H9 (cell line): ENCODE measurements around the gene EPB41L2. TPM values are rescaled to one million over a fixed set of nuclear protein-coding genes. Genes with fewer than 3 reads are reported as not detected.

Experiments used
- DNase-seq: peaks from one replicate; pipeline ENCODE4 v3.0.0-alpha.2; 2017
- H2AFZ ChIP-seq: one replicate; pipeline ENCODE4 v1.6.1; 2013; ENCODE audit warnings: mild to moderate bottlenecking, low read length, control low read depth, moderate library complexity
- H2AK5ac ChIP-seq: 2 replicates; pipeline ENCODE4 v1.6.1; 2013; ENCODE audit warnings: low read length, control low read depth, mixed read lengths; ENCODE audit not compliant: insufficient read length
- H2BK120ac ChIP-seq: one replicate; pipeline ENCODE4 v1.6.1; 2013; ENCODE audit warnings: low read depth, mild to moderate bottlenecking, low read length, control low read depth, inconsistent platforms; ENCODE audit not compliant: poor library complexity, severe bottlenecking
- H2BK12ac ChIP-seq: 2 replicates; pipeline ENCODE4 v1.6.1; 2013; ENCODE audit warnings: low read length, control low read depth, mixed read lengths, low read depth; ENCODE audit not compliant: insufficient read length
- H2BK15ac ChIP-seq: 2 replicates; pipeline ENCODE4 v1.6.1; 2013; ENCODE audit warnings: low read depth, low read length, control low read depth
- H2BK20ac ChIP-seq: one replicate; pipeline ENCODE4 v1.6.1; 2013; ENCODE audit warnings: low read depth, mild to moderate bottlenecking, low read length, control low read depth, inconsistent platforms; ENCODE audit not compliant: poor library complexity, severe bottlenecking
- H2BK5ac ChIP-seq: 2 replicates; pipeline ENCODE4 v1.6.1; 2013; ENCODE audit warnings: low read length, control low read depth, mixed read lengths; ENCODE audit not compliant: insufficient read length
- H3K14ac ChIP-seq: 2 replicates; pipeline ENCODE4 v1.6.1; 2013; ENCODE audit warnings: low read length, control low read depth; ENCODE audit not compliant: insufficient read depth
- H3K18ac ChIP-seq: 2 replicates; pipeline ENCODE4 v1.6.1; 2013; ENCODE audit warnings: low read depth, mild to moderate bottlenecking, mixed read lengths, low read length, control low read depth; ENCODE audit not compliant: insufficient read length
- H3K23ac ChIP-seq: 2 replicates; pipeline ENCODE4 v1.6.1; 2013; ENCODE audit warnings: low read length, control low read depth, mixed read lengths, low read depth; ENCODE audit not compliant: insufficient read length
- H3K23me2 ChIP-seq: 2 replicates; pipeline ENCODE4 v1.6.1; 2013; ENCODE audit warnings: low read depth, mild to moderate bottlenecking, mixed read lengths, low read length, control low read depth; ENCODE audit not compliant: insufficient read length, poor library complexity, severe bottlenecking
- H3K27ac ChIP-seq: 2 replicates; pipeline ENCODE4 v1.5.1; 2013; ENCODE audit warnings: low read length, control low read depth, mixed read lengths, low read depth; ENCODE audit not compliant: insufficient read length
- H3K27me3 ChIP-seq: 2 replicates; pipeline ENCODE4 v1.6.1; 2013; ENCODE audit warnings: low read length, control low read depth, inconsistent platforms; ENCODE audit not compliant: insufficient read depth
- H3K4ac ChIP-seq: 2 replicates; pipeline ENCODE4 v1.6.1; 2013; ENCODE audit warnings: low read depth, mild to moderate bottlenecking, control low read depth, inconsistent platforms, low read length, moderate library complexity
- H3K4me1 ChIP-seq: 2 replicates; pipeline ENCODE4 v1.6.1; 2013; ENCODE audit warnings: low read length, control low read depth, inconsistent platforms; ENCODE audit not compliant: insufficient read depth
- H3K4me2 ChIP-seq: 2 replicates; pipeline ENCODE4 v1.6.1; 2013; ENCODE audit warnings: low read length, control low read depth, mixed read lengths; ENCODE audit not compliant: insufficient read length, insufficient read depth
- H3K56ac ChIP-seq: 2 replicates; pipeline ENCODE4 v1.6.1; 2013; ENCODE audit warnings: low read depth, mild to moderate bottlenecking, mixed read lengths, low read length, control low read depth; ENCODE audit not compliant: insufficient read length
- H3K79me1 ChIP-seq: 2 replicates; pipeline ENCODE4 v1.6.1; 2013; ENCODE audit warnings: low read depth, mild to moderate bottlenecking, moderate library complexity, low read length, control low read depth, inconsistent platforms; ENCODE audit not compliant: insufficient read depth, poor library complexity, severe bottlenecking
- H3K79me2 ChIP-seq: 2 replicates; pipeline ENCODE4 v1.6.1; 2013; ENCODE audit warnings: low read length, control low read depth, inconsistent platforms; ENCODE audit not compliant: insufficient read depth
- H3K9ac ChIP-seq: 2 replicates; pipeline ENCODE4 v1.6.1; 2013; ENCODE audit warnings: low read length, control low read depth, mixed read lengths; ENCODE audit not compliant: insufficient read length; ENCODE audit errors: extremely low read depth
- H3K9me3 ChIP-seq: one replicate; pipeline ENCODE4 v1.6.1; 2013; ENCODE audit warnings: low read depth, low read length, inconsistent platforms; ENCODE audit not compliant: control insufficient read depth
- H3T11ph ChIP-seq: one replicate; pipeline ENCODE4 v1.6.1; 2013; ENCODE audit warnings: mild to moderate bottlenecking, low read length, control low read depth, inconsistent platforms
- H4K20me1 ChIP-seq: one replicate; pipeline ENCODE4 v1.6.1; 2013; ENCODE audit not compliant: control insufficient read depth, insufficient read length, insufficient read depth
- H4K5ac ChIP-seq: 2 replicates; pipeline ENCODE4 v1.6.1; 2013; ENCODE audit warnings: low read depth, mild to moderate bottlenecking, mixed read lengths, low read length, control low read depth; ENCODE audit not compliant: insufficient read length
- H4K8ac ChIP-seq: replicated peaks from 2 replicates; pipeline ENCODE4 v1.6.1; 2013; ENCODE audit warnings: low read length, control low read depth, mixed read lengths, low read depth; ENCODE audit not compliant: insufficient read length
- H4K91ac ChIP-seq: 2 replicates; pipeline ENCODE4 v1.6.1; 2013; ENCODE audit warnings: low read depth, mild to moderate bottlenecking, moderate library complexity, mixed read lengths, low read length, control low read depth; ENCODE audit not compliant: insufficient read length
- H3K27ac Mint-ChIP-seq, 3 experiments: 2 replicates in 2 of 3; 3 replicates in 1 of 3; pipeline ENCODE4 v1.8.0; 2020 to 2021; ENCODE audit warnings: mixed read lengths in 3 of 3, mild to moderate bottlenecking in 1 of 3, moderate library complexity in 1 of 3
- H3K27me3 Mint-ChIP-seq: 2 replicates; pipeline ENCODE4 v1.8.0; 2021; ENCODE audit warnings: low read depth, mild to moderate bottlenecking, moderate library complexity, mixed read lengths
- H3K36me3 Mint-ChIP-seq, 3 experiments: 2 replicates in 2 of 3; 3 replicates in 1 of 3; pipeline ENCODE4 v1.8.0; 2020 to 2021; ENCODE audit warnings: low read depth in 3 of 3, mixed read lengths in 3 of 3; ENCODE audit not compliant: insufficient read depth in 1 of 3
- H3K4me1 Mint-ChIP-seq, 2 experiments: 2 replicates each; pipeline ENCODE4 v1.8.0; 2020; ENCODE audit warnings: mixed read lengths in 2 of 2
- H3K4me3 Mint-ChIP-seq, 2 experiments: 2 replicates in 1 of 2; 3 replicates in 1 of 2; pipeline ENCODE4 v1.8.0; 2020 to 2021; ENCODE audit warnings: mild to moderate bottlenecking in 2 of 2, mixed read lengths in 2 of 2, moderate library complexity in 1 of 2
- H3K9me3 Mint-ChIP-seq, 2 experiments: 2 replicates in 1 of 2; 3 replicates in 1 of 2; pipeline ENCODE4 v1.8.0; 2020; ENCODE audit warnings: mild to moderate bottlenecking in 2 of 2, mixed read lengths in 2 of 2, moderate library complexity in 1 of 2
- CTCF ChIP-seq: fragments of 200-600 bp; sonication (generic); conservative IDR thresholded peaks from 3 replicates; pipeline ENCODE4 v1.8.0; 2021; ENCODE audit warnings: antibody characterized with exemption, mild to moderate bottlenecking
- WGBS: extraction: QIAGEN DNeasy Blood & Tissue Kit; methylation state at CpG from one replicate; pipeline ENCODE4 v1.1.7; 2013; ENCODE audit warnings: missing lambda C conversion rate, low lambda C conversion rate, mixed read lengths; ENCODE audit not compliant: insufficient read length; ENCODE audit errors: extremely low coverage; 5-methylcytosine and 5-hydroxymethylcytosine counted together
- total RNA-seq: library from RNA; stranded (reverse); gene quantifications from 2 replicates; pipeline ENCODE4 v1.2.1, GENCODE V29; 2021

EPB41L2 gene
- total RNA-seq, 1 experiment from 2014 or later, result 90.2 TPM

- no CpG with 5 or more reads among the region's 3 CpGs for WGBS
- H3K27ac Mint-ChIP-seq, result no peak overlapping the region; a peak in 1 of 7 replicates
Measured at GRCh38 chr6:130922922-130923321, 140.1 kb downstream of the EPB41L2 start.

More at GRCh38 chr6:130922922-130923321, 140.1 kb downstream of the EPB41L2 start:
- no peak overlapping the region for H2BK15ac ChIP-seq
- H3K79me2 ChIP-seq, result no peaks in the 10 kb centered on the region
- no peak overlapping the region for H3T11ph ChIP-seq
- no peak overlapping the region for H2AFZ ChIP-seq
- H4K20me1 ChIP-seq, result no peaks in the 10 kb centered on the region
- H3K4me2 ChIP-seq, result no peak overlapping the region
- H3K23me2 ChIP-seq, result no peaks in the 10 kb centered on the region
- H2BK5ac ChIP-seq, result no peak overlapping the region
- no peak for DNase-seq
- no peak overlapping the region for H2AK5ac ChIP-seq
- no peak overlapping the region for H3K23ac ChIP-seq
- H3K27me3 ChIP-seq, result no peaks in the 10 kb centered on the region
- no peak overlapping the region for H3K56ac ChIP-seq
- no peak overlapping the region for H4K91ac ChIP-seq
- H3K9ac ChIP-seq, result no peak overlapping the region
- peaks cover 8 to 9% of the 10 kb centered on the region in 2 experiments for H3K4me1 Mint-ChIP-seq
- no peak overlapping the region for H2BK12ac ChIP-seq
- H3K79me1 ChIP-seq, result no peaks in the 10 kb centered on the region
- no peak overlapping the region for H4K5ac ChIP-seq
- no peaks in the 10 kb centered on the region for H3K9me3 ChIP-seq
- peaks cover 0 to 3% (median 2%) of the 10 kb centered on the region in 3 experiments; a peak in 3 of 7 replicates for H3K36me3 Mint-ChIP-seq
- no peak overlapping the region for H3K27ac ChIP-seq
- no peak for TF ChIP-seq CTCF
- no peak overlapping the region for H3K18ac ChIP-seq
- H3K27me3 Mint-ChIP-seq, result no peaks in the 10 kb centered on the region
- H4K8ac ChIP-seq, result no peak overlapping the region
- no peak overlapping the region for H3K4ac ChIP-seq
- no peak overlapping the region for H2BK20ac ChIP-seq
- no peaks in the 10 kb centered on the region; the same call in 1 of the 2 replicates for H3K4me1 ChIP-seq
- no peaks in the 10 kb centered on the region for H3K9me3 Mint-ChIP-seq
- H2BK120ac ChIP-seq, result no peak overlapping the region
- no peak overlapping the region for H3K4me3 Mint-ChIP-seq
- H3K14ac ChIP-seq, result no peak overlapping the region
